HuH-7.5 (cell line): ENCODE results near the gene SRPK2.
"Not testable (repeated sequence)": the region's sequence is repeated elsewhere in the genome, so short reads cannot be mapped to it uniquely, and the experiment has no call there.

Source experiments
- DNase-seq: peaks from one replicate; pipeline ENCODE4 v3.0.0; 2011; ENCODE audit warnings: low spot score

Gene SRPK2

GRCh38 chr7:105339404-105340323 lies 49.1 kb downstream of the SRPK2 start:
- DNase-seq: no peak

- no peak for DNase-seq
These were observed 51.2 kb downstream of the SRPK2 start for GRCh38 chr7:105337529-105337928.

- DNase-seq: no peak
These were observed 52.7 kb downstream of the SRPK2 start for GRCh38 chr7:105336009-105336408.

GRCh38 chr7:105332661-105333060 lies 56.1 kb downstream of the SRPK2 start:
- not testable (repeated sequence) for DNase-seq

- DNase-seq: no peak
These were observed 58.2 kb downstream of the SRPK2 start for GRCh38 chr7:105330526-105330925.

- no peak for DNase-seq
These were observed 61.5 kb downstream of the SRPK2 start for GRCh38 chr7:105327201-105327600.

GRCh38 chr7:105325216-105325904 lies 63.4 kb downstream of the SRPK2 start:
- no peak for DNase-seq

GRCh38 chr7:105324606-105325005 lies 64.1 kb downstream of the SRPK2 start:
- not testable (repeated sequence) for DNase-seq

GRCh38 chr7:105323366-105323765 lies 65.4 kb downstream of the SRPK2 start:
- DNase-seq: no peak

GRCh38 chr7:105322655-105323277 lies 66.0 kb downstream of the SRPK2 start:
- no peak for DNase-seq

GRCh38 chr7:105321754-105322455 lies 66.8 kb downstream of the SRPK2 start:
- DNase-seq: no peak

- no peak for DNase-seq
These were observed 67.8 kb downstream of the SRPK2 start for GRCh38 chr7:105320896-105321295.

GRCh38 chr7:105319578-105319977 lies 69.1 kb downstream of the SRPK2 start:
- DNase-seq: no peak

GRCh38 chr7:105316578-105317344 lies 72.0 kb downstream of the SRPK2 start:
- no peak for DNase-seq

GRCh38 chr7:105315357-105315756 lies 73.4 kb downstream of the SRPK2 start:
- no peak for DNase-seq

- DNase-seq: no peak
These were observed 79.2 kb downstream of the SRPK2 start for GRCh38 chr7:105309235-105310169.

GRCh38 chr7:105307163-105307672 lies 81.5 kb downstream of the SRPK2 start:
- DNase-seq: no peak

- no peak for DNase-seq
These were observed 82.4 kb downstream of the SRPK2 start for GRCh38 chr7:105306298-105306748.

GRCh38 chr7:105305633-105306032 lies 83.1 kb downstream of the SRPK2 start:
- no peak for DNase-seq
